Brain microvascular endothelial cell (primary cell): ENCODE measurements around the gene MEG3.

ENCODE experiments used
- DNase-seq: peaks from one replicate; pipeline ENCODE4 v3.0.0-alpha.2; 2020
- H3K27ac ChIP-seq: fragments of 250-450 bp; sonication (Bioruptor Pico); 2 replicates; pipeline ENCODE4 v1.5.1; 2020; ENCODE audit warnings: mild to moderate bottlenecking, moderate library complexity
- H3K27me3 ChIP-seq: fragments of 250-450 bp; sonication (Bioruptor Pico); replicated peaks from 2 replicates; pipeline ENCODE4 v1.5.1; 2020; ENCODE audit warnings: mild to moderate bottlenecking
- H3K36me3 ChIP-seq: fragments of 250-450 bp; sonication (Bioruptor Pico); replicated peaks from 2 replicates; pipeline ENCODE4 v1.5.1; 2020; ENCODE audit warnings: mild to moderate bottlenecking
- H3K4me3 ChIP-seq: 2 replicates; pipeline ENCODE4 v1.5.1; 2011; ENCODE audit warnings: low read depth, mild to moderate bottlenecking, control low read depth, low read length, moderate library complexity
- CTCF ChIP-seq: IDR thresholded peaks from 2 replicates; pipeline ENCODE4 v1.5.1; 2011; ENCODE audit warnings: low read depth, mild to moderate bottlenecking, moderate library complexity, low read length, control low read depth, inconsistent platforms; ENCODE audit errors: missing control alignments
- in situ Hi-C: cut with HindIII; loops from 2 replicates; pipeline ENCODE4 v1.10.0; 2017; ENCODE audit warnings: low sequenced_read_pairs, low pct_ligation_motif_present

The MEG3 gene

GRCh38 chr14:100884456-100884855 is 58.5 kb downstream of the MEG3 start:
- TF ChIP-seq CTCF, result no peak
- H3K4me3 ChIP-seq, result no peak overlapping the region
- DNase-seq, result no peak
- in situ Hi-C loops, result no loop called here
- no peak overlapping the region for H3K27ac ChIP-seq
- no peaks in the 10 kb centered on the region for H3K27me3 ChIP-seq
- peaks cover 57% of the 10 kb centered on the region for H3K36me3 ChIP-seq

- Histone ChIP-seq H3K4me3 (no peak overlapping the region), H3K36me3 (peaks cover 60% of the 10 kb centered on the region), H3K27ac (no peak overlapping the region), H3K27me3 (no peaks in the 10 kb centered on the region)
- in situ Hi-C loops, result no loop called here
- DNase-seq, result no peak
- TF ChIP-seq CTCF, result no peak
Observed at GRCh38 chr14:100885196-100885595, 59.3 kb downstream of the MEG3 start.

GRCh38 chr14:100885617-100886016 is 59.7 kb downstream of the MEG3 start:
- Histone ChIP-seq H3K27ac (no peak overlapping the region), H3K27me3 (no peaks in the 10 kb centered on the region), H3K4me3 (no peak overlapping the region), H3K36me3 (peaks cover 59% of the 10 kb centered on the region)
- in situ Hi-C loops, result no loop called here
- TF ChIP-seq CTCF, result no peak
- no peak for DNase-seq

GRCh38 chr14:100887728-100888335 is 61.9 kb downstream of the MEG3 start:
- TF ChIP-seq CTCF, result no peak
- H3K4me3 ChIP-seq, result no peak overlapping the region
- H3K27ac ChIP-seq, result no peak overlapping the region
- peaks cover 57% of the 10 kb centered on the region for H3K36me3 ChIP-seq
- DNase-seq, result no peak
- in situ Hi-C loops, result no loop called here
- H3K27me3 ChIP-seq, result no peaks in the 10 kb centered on the region

GRCh38 chr14:100888789-100889315 is 62.9 kb downstream of the MEG3 start:
- Histone ChIP-seq H3K27me3 (no peaks in the 10 kb centered on the region), H3K27ac (no peak overlapping the region), H3K4me3 (no peak overlapping the region), H3K36me3 (peaks cover 56% of the 10 kb centered on the region)
- DNase-seq, result no peak
- TF ChIP-seq CTCF, result no peak
- in situ Hi-C loops, result no loop called here

GRCh38 chr14:100889641-100890040 is 63.7 kb downstream of the MEG3 start:
- in situ Hi-C loops, result no loop called here
- Histone ChIP-seq H3K27ac (no peak overlapping the region), H3K4me3 (no peak overlapping the region), H3K27me3 (no peaks in the 10 kb centered on the region), H3K36me3 (peaks cover 53% of the 10 kb centered on the region)
- no peak for DNase-seq
- TF ChIP-seq CTCF, result no peak
